ENCODE measurements around the gene TXNDC5. TPM values are rescaled to one million over a fixed set of nuclear protein-coding genes. Genes with fewer than 3 reads are reported as not detected.

The TXNDC5 gene
- total RNA-seq, 1 donor from 2014 or later, result 88.1 TPM

DNA sequence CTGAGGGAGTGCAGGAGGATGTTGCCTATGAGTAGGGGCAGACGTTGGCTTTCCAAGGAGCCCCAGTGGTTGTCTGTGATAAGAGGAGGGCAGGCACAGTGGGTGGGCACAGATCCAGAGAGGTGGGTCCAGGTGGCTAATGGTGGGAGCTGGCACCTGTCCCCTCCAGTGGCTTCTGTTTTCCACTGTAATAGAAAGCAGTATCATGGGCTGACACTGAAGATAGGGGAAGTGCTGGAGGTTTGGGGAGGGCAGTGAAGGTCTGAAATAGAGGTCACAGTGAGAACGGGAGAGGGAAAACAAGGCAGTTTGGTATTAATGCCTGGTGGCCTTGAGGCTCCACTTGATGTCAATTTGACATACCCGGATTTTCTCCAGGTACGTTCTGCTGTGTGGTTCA lies 10.5 kb upstream of the TXNDC5 start:
- Histone ChIP-seq H3K27ac (no peak overlapping the region), H3K27me3 (no peaks in the 10 kb centered on the region), H3K9me3 (no peaks in the 10 kb centered on the region), H3K36me3 (no peaks in the 10 kb centered on the region), H3K4me1 (no peaks in the 10 kb centered on the region), H3K4me3 (no peak overlapping the region)
- TF ChIP-seq POLR2A (IDR thresholded peaks at IDR 0.05) (no peak), CTCF (IDR thresholded peaks at IDR 0.05) (no peak), POLR2AphosphoS5 (IDR thresholded peaks at IDR 0.05; ENCODE audit: insufficient read depth in 1 of 2, low read depth in 1 of 2) (no peak)
- intact Hi-C loops (cut with DNase I), result no loop called here
- DNase-seq (ENCODE audit: extremely low spot score in 2 of 2), result peak in 1 of 2 donors; percentile 47

- peak in 1 of 2 donors; percentile 18 for DNase-seq (ENCODE audit: extremely low spot score in 2 of 2)
These were observed 9.8 kb upstream of the TXNDC5 start for GRCh38 chr6:7920425-7920824.

DNA sequence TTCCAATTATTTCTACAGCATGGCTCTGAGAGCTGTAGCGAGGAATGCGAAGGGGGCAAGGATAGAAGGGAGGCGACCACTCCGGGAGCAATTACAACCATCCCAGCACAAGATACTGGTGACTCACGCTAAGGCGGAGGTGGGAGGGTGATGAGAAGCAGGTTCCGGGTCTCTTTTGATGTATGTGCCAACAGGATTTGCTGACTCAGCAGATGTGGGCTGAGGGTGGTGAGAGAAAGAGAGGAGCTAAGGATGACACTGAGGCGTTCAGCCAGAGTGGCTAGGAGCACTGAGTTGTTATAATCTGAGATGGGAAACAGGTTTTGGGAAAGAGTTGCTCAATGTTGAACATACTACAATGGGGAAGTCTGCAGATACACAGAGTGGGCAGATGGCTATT lies 9.3 kb upstream of the TXNDC5 start:
- Histone ChIP-seq H3K4me3 (no peak overlapping the region), H3K4me1 (no peaks in the 10 kb centered on the region), H3K27ac (no peak overlapping the region), H3K36me3 (no peaks in the 10 kb centered on the region), H3K9me3 (no peaks in the 10 kb centered on the region), H3K27me3 (no peaks in the 10 kb centered on the region)
- TF ChIP-seq CTCF (IDR thresholded peaks at IDR 0.05), result no peak
- no peak for TF ChIP-seq POLR2AphosphoS5 (IDR thresholded peaks at IDR 0.05; ENCODE audit: insufficient read depth in 1 of 2, low read depth in 1 of 2)
- no peak for TF ChIP-seq POLR2A (IDR thresholded peaks at IDR 0.05)
- intact Hi-C loops (cut with DNase I), result no loop called here
- peak in 1 of 2 donors; percentile 72 for DNase-seq (ENCODE audit: extremely low spot score in 2 of 2)

More at GRCh38 chr6:7920425-7920824, 9.8 kb upstream of the TXNDC5 start:
- no peaks in the 10 kb centered on the region for H3K36me3 ChIP-seq
- no peak overlapping the region for H3K27ac ChIP-seq
- no peak overlapping the region for H3K4me3 ChIP-seq
- intact Hi-C loops (cut with DNase I), result no loop called here
- no peaks in the 10 kb centered on the region for H3K9me3 ChIP-seq
- no peaks in the 10 kb centered on the region for H3K4me1 ChIP-seq
- TF ChIP-seq POLR2AphosphoS5 (IDR thresholded peaks at IDR 0.05; ENCODE audit: insufficient read depth in 1 of 2, low read depth in 1 of 2) (no peak), CTCF (IDR thresholded peaks at IDR 0.05) (no peak), POLR2A (IDR thresholded peaks at IDR 0.05) (no peak)
- H3K27me3 ChIP-seq, result no peaks in the 10 kb centered on the region

- Histone ChIP-seq H3K9me3 (no peaks in the 10 kb centered on the region), H3K27ac (no peak overlapping the region), H3K4me3 (no peak overlapping the region), H3K27me3 (no peaks in the 10 kb centered on the region), H3K4me1 (no peaks in the 10 kb centered on the region), H3K36me3 (no peaks in the 10 kb centered on the region)
- TF ChIP-seq POLR2AphosphoS5 (IDR thresholded peaks at IDR 0.05; ENCODE audit: insufficient read depth in 1 of 2, low read depth in 1 of 2) (no peak), CTCF (IDR thresholded peaks at IDR 0.05) (no peak), POLR2A (IDR thresholded peaks at IDR 0.05) (no peak)
- intact Hi-C loops (cut with DNase I), result no loop called here
- peak in 1 of 2 donors; percentile 42 for DNase-seq (ENCODE audit: extremely low spot score in 2 of 2)
These were observed 7.8 kb upstream of the TXNDC5 start for GRCh38 chr6:7918403-7918802.

DNA sequence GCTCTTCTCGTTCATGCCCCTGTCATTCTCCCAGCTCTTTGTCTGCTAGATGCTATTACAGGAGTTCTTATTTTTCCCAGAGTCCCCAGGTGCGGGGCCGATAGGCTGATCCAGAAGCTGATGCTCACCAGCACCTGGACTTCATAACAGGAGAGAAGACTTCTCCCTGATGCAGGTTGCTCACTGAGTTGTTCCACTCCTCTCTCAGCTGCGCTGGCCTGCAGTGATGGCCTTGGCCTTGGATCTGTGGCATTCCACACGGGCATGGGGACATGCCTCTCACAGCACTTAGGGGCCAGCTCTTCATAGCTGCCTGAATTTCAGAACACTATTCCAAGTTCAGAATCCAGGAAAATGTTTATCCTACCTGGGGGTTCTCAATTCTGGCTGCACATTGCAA lies 7.1 kb upstream of the TXNDC5 start:
- Histone ChIP-seq H3K36me3 (no peaks in the 10 kb centered on the region), H3K4me3 (no peak overlapping the region), H3K4me1 (no peaks in the 10 kb centered on the region), H3K27me3 (no peaks in the 10 kb centered on the region), H3K27ac (no peak overlapping the region), H3K9me3 (no peaks in the 10 kb centered on the region)
- DNase-seq (ENCODE audit: extremely low spot score in 2 of 2), result peak in 1 of 2 donors; percentile 79
- TF ChIP-seq POLR2A (IDR thresholded peaks at IDR 0.05) (no peak), POLR2AphosphoS5 (IDR thresholded peaks at IDR 0.05; ENCODE audit: insufficient read depth in 1 of 2, low read depth in 1 of 2) (no peak)
- intact Hi-C loops (cut with DNase I), result no loop called here
